ENCODE data around the gene ENPP7.

Gene ENPP7

DNA sequence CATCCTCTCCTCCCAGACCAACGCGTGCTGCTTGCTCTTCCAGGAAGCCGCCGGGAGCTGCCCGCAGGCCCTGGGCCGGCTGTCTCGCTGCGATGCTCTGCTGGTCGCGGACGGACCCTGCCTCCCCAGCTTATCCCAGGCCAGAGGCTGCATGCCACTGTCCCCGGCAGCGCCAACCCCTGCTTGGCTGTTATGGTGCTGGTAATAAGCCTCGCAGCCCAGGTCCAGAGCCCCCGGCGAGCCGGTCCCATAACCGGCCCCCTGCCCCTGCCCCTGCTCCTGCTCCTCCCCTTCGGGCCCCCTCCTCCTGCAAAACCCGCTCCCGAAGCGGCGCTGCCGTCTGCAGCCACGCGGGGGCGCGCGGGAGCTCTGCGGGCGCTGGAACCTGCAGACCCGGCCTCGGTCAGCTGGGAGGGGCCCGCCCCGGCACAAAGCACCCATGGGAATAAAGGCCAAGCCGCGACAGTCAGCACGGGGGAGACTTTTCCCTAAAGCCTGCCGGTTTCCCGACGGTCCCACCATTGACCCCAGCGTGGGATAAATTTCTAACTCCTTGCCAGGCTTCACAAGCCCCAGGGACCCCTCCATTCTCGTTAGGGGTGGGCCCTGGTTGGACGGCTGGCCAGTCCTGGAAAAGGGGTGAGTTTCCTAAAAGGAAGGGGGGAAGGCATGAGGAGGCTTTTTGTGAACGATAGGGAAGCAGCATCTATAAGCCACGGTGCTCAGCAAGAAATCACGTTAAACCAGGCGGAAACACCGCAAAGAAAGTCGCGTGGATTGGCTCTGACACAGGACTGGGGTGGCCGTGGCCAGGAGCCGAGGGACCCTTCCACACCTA lies 11.2 kb downstream of the ENPP7 start:
- POLR2A ChIA-PET: interaction anchor here (1.0 to 1.4 kb wide), 3 partner anchors 10 to 51 kb away, joined by 3 to 4 read pairs (median 3); no protein-coding TSS in a partner anchor
- H3K9me3 ChIP-seq (ENCODE audit: control insufficient read depth, insufficient read depth, low read depth, low read length): no peaks in the 10 kb centered on the region
- CTCF ChIA-PET: interaction anchor here (0.6 to 2.9 kb wide), 40 partner anchors 8 to 924 kb away, joined by 3 to 31 read pairs (median 4); no protein-coding TSS in a partner anchor
- H3K27ac ChIP-seq (ENCODE audit: extremely low read depth, low read depth, low read length): no peak overlapping the region; the same call in 1 of the 2 replicates
- no peaks in the 10 kb centered on the region; the same call in 1 of the 2 replicates for H3K4me1 ChIP-seq (ENCODE audit: control insufficient read depth, insufficient read depth, low read length)
- no peaks in the 10 kb centered on the region for H3K36me3 ChIP-seq (ENCODE audit: control insufficient read depth in 2 of 2, insufficient read depth in 1 of 2, low read length in 2 of 2)
- peak overlapping the region; percentile 42 for H3K4me3 ChIP-seq (ENCODE audit: low read depth, low read length)
- TF ChIP-seq ZEB2 (tag by site-specific recombination; IDR thresholded peaks at IDR 0.05): peak; percentile 54
- TF ChIP-seq ZNF138 (tag by site-specific recombination; IDR thresholded peaks at IDR 0.05; ENCODE audit: borderline replicate concordance): no peak
- TF ChIP-seq ZNF544 (tag by site-specific recombination; IDR thresholded peaks at IDR 0.05): no peak
- TF ChIP-seq MYNN (tag by site-specific recombination; IDR thresholded peaks at IDR 0.05; ENCODE audit: borderline replicate concordance): no peak
- TF ChIP-seq ZNF664 (tag by site-specific recombination; IDR thresholded peaks at IDR 0.05): no peak
- TF ChIP-seq ZNF302 (tag by site-specific recombination; IDR thresholded peaks at IDR 0.05; ENCODE audit: low read depth): no peak
- peak; percentile 59; the same call in 1 of the 2 replicates for TF ChIP-seq ZNF76 (tag by site-specific recombination; IDR thresholded peaks at IDR 0.05; ENCODE audit: borderline replicate concordance, low read depth)
- TF ChIP-seq ZBTB17 (tag by site-specific recombination; IDR thresholded peaks at IDR 0.05): peak; percentile 34
- no peak for TF ChIP-seq ZNF843 (tag by site-specific recombination; IDR thresholded peaks at IDR 0.05)
- TF ChIP-seq ZNF791 (tag by site-specific recombination; IDR thresholded peaks at IDR 0.05): no peak
- 0 out of 2 replicates have a peak, but pooled peaks have one; percentile 48 for TF ChIP-seq KLF9 (tag by site-specific recombination; IDR thresholded peaks at IDR 0.05; ENCODE audit: low read depth)
- TF ChIP-seq, protein P1, sequence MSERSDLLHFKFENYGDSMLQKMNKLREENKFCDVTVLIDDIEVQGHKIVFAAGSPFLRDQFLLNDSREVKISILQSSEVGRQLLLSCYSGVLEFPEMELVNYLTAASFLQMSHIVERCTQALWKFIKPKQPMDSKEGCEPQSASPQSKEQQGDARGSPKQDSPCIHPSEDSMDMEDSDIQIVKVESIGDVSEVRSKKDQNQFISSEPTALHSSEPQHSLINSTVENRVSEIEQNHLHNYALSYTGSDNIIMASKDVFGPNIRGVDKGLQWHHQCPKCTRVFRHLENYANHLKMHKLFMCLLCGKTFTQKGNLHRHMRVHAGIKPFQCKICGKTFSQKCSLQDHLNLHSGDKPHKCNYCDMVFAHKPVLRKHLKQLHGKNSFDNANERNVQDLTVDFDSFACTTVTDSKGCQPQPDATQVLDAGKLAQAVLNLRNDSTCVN (tag by site-specific recombination; optimal IDR thresholded peaks at IDR 0.05): peak; percentile 46
- no peak for TF ChIP-seq SCRT2 (tag by site-specific recombination; IDR thresholded peaks at IDR 0.05)
- peak; percentile 77 for TF ChIP-seq ZIC2 (tag by site-specific recombination; IDR thresholded peaks at IDR 0.05)
- 0 out of 2 replicates have a peak, but pooled peaks have one; percentile 26 for TF ChIP-seq ZNF2 (tag by site-specific recombination; IDR thresholded peaks at IDR 0.05)
- TF ChIP-seq ZNF785 (tag by site-specific recombination; IDR thresholded peaks at IDR 0.05): no peak
- peak; percentile 84 for TF ChIP-seq ZFP69B (tag by site-specific recombination; IDR thresholded peaks at IDR 0.05)
- TF ChIP-seq ZNF423 (tag by site-specific recombination; IDR thresholded peaks at IDR 0.05): 0 out of 2 replicates have a peak, but pooled peaks have one; percentile 19
- TF ChIP-seq ZNF610 (tag by site-specific recombination; IDR thresholded peaks at IDR 0.05; ENCODE audit: borderline replicate concordance): 0 out of 2 replicates have a peak, but pooled peaks have one; percentile 12
- TF ChIP-seq IKZF3 (tag by site-specific recombination; IDR thresholded peaks at IDR 0.05): peak; percentile 32; the same call in 1 of the 2 replicates
- TF ChIP-seq, protein P2, sequence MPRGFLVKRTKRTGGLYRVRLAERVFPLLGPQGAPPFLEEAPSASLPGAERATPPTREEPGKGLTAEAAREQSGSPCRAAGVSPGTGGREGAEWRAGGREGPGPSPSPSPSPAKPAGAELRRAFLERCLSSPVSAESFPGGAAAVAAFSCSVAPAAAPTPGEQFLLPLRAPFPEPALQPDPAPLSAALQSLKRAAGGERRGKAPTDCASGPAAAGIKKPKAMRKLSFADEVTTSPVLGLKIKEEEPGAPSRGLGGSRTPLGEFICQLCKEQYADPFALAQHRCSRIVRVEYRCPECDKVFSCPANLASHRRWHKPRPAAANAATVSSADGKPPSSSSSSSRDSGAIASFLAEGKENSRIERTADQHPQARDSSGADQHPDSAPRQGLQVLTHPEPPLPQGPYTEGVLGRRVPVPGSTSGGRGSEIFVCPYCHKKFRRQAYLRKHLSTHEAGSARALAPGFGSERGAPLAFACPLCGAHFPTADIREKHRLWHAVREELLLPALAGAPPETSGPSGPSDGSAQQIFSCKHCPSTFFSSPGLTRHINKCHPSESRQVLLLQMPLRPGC (tag by site-specific recombination; IDR thresholded peaks at IDR 0.05): no peak
- TF ChIP-seq ZNF37A (tag by site-specific recombination; IDR thresholded peaks at IDR 0.05): no peak
- peak; percentile 80; the same call in 1 of the 2 replicates for TF ChIP-seq ZNF561 (tag by site-specific recombination; IDR thresholded peaks at IDR 0.05; ENCODE audit: borderline replicate concordance)
- peak; percentile 76 for TF ChIP-seq KLF1 (tag by site-specific recombination; IDR thresholded peaks at IDR 0.05)
- peak; percentile 46 for TF ChIP-seq ZNF654 (tag by site-specific recombination; IDR thresholded peaks at IDR 0.05; ENCODE audit: low read depth)
- TF ChIP-seq ZNF24 (tag by site-specific recombination; IDR thresholded peaks at IDR 0.05): no peak
- TF ChIP-seq SP7 (tag by site-specific recombination; IDR thresholded peaks at IDR 0.05): peak; percentile 53; the same call in 1 of the 2 replicates
- TF ChIP-seq ZNF530 (tag by site-specific recombination; IDR thresholded peaks at IDR 0.05; ENCODE audit: low read depth): no peak
- TF ChIP-seq REPIN1 (tag by site-specific recombination; IDR thresholded peaks at IDR 0.05; ENCODE audit: low read depth): no peak
- no peak for TF ChIP-seq ZNF626 (tag by site-specific recombination; IDR thresholded peaks at IDR 0.05)
- no peak for TF ChIP-seq ZNF792 (tag by site-specific recombination; IDR thresholded peaks at IDR 0.05)
- TF ChIP-seq ZSCAN30 (tag by site-specific recombination; IDR thresholded peaks at IDR 0.05): peak; percentile 64; the same call in 1 of the 2 replicates
- TF ChIP-seq ZBTB44 (tag by site-specific recombination; IDR thresholded peaks at IDR 0.05): 0 out of 2 replicates have a peak, but pooled peaks have one; percentile 30

All from HEK293 (cell line).